HG02678 (cell line): ENCODE data around the gene DYNLT2.
A peak's percentile ranks its signal among the peaks of the same experiment; 100 is the strongest.
"Not testable (repeated sequence)": the region's sequence is repeated elsewhere in the genome, so short reads cannot be mapped to it uniquely, and the experiment has no call there.

ENCODE experiments used
- ATAC-seq: cut with Tn5 transposase; IDR thresholded peaks from one replicate; pipeline ENCODE4 v1.9.1; 2021; ENCODE audit warnings: mild to moderate bottlenecking, moderate library complexity; ENCODE audit not compliant: unreplicated experiment

DYNLT2 gene

DNA sequence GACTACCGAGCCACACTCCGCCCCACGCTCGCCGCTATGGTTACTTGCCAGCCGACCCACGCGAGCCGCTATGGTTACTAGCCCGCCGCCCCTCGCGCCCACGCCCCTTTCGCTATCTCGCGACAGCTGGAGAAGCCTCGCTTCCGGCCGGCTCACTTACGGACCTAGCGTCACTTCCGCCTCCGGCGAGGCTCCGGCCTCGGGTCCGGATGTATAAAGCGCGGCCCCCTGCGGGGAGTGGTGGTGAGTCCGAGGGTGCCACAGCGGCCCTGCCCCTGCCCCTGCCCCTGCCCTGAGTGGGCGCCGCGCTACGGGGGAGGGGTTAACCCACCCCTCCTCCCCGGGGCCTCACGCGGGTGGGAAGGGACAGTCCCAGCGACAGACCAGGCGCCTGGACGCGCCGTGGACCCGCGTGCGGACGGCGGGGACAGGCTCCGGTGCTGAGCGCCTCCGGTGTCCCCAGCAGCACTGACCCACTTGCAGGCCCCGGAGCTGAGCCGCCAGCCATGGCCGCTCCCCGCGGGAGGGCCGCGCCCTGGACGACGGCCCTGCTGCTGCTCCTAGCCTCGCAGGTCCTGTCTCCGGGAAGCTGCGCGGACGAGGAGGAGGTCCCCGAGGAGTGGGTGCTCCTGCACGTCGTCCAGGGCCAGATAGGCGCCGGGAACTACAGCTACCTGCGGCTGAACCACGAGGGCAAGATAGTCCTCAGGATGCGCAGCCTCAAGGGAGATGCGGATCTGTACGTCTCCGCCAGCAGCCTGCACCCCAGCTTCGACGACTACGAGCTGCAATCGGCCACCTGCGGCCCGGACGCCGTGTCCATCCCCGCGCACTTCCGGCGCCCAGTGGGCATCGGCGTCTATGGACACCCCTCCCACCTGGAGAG, 49.2 kb downstream of the DYNLT2 start, which contains the start of the genes C6orf120 and WDR27:
C6orf120 (plus strand) TSS at position 173 of the 886 bp plus-strand sequence; CDS start at position 507, 334 bp downstream.
WDR27 (minus strand) TSS at position 76 of the 886 bp plus-strand sequence. CDS start 13,024 bp downstream, outside the sequence.
- ATAC-seq, result peak; percentile 94

GRCh38 chr6:169701311-169701953, 49.9 kb downstream of the DYNLT2 start:
- ATAC-seq, result no peak

GRCh38 chr6:169700296-169700695, 51.1 kb downstream of the DYNLT2 start:
- no peak for ATAC-seq

DNA sequence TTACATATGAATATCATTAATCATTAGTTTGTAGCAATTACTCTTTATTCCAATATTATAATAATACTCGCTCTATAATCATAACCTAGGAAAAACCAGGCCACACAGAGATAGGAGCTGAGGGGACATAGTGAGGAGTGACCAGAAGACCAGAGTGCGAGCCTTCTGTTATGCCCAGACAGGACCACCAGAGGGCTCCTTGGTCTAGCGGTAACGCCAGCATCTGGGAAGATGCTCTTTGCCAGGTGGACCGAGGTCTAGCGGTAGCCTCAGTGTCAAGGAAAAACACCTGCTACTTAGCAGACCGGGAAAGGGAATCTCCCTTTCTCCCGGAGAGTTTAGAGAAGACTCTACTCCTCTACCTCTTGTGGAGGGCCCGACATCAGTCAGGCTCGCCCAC, 54.3 kb downstream of the DYNLT2 start:
- ATAC-seq, result not testable (repeated sequence)

GRCh38 chr6:169695131-169695530, 56.2 kb downstream of the DYNLT2 start:
- ATAC-seq, result no peak

- ATAC-seq, result no peak
Measured at GRCh38 chr6:169692516-169692915, 58.9 kb downstream of the DYNLT2 start.

DNA sequence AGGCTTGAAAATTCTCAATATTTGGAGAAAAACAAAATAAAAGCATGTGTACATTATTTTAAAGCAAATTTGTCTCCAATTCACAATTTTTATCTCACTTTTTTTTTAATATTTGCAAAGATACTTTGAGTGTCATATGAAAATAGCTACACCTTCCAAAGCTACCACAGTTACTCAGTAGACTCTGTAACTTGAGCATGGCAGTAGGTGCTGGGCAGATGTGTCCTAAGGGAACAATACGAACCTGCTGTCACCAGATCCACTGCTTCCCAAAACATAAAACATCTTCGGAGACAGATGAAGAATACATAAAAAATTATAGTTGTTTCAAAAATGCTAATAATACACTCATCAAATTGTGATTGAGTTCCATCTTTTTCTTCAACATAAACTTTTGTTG, 60.1 kb downstream of the DYNLT2 start:
- ATAC-seq, result no peak
